OCI-LY7 (cell line): ENCODE results near the gene ERP27. TPM values are rescaled to one million over a fixed set of nuclear protein-coding genes. Genes with fewer than 3 reads are reported as not detected.

Source experiments
- BruUV-seq: library from RNA; stranded (reverse); fragments of 400-500 nt; replicated peaks from 2 replicates; lab custom pipeline; 2021; lab: Mats Ljungman, UMichigan
- CTCF ChIA-PET: fragments of 300-600 bp; sonication (Branson Sonifier 250); formaldehyde crosslinking; loops from one replicate; lab custom pipeline; 2022; ENCODE audit warnings: antibody characterized with exemption; ENCODE audit not compliant: unreplicated experiment; lab: Charles Lee
- POLR2A ChIA-PET: fragments of 300-600 bp; sonication (Branson Sonifier 250); formaldehyde crosslinking; loops from one replicate; lab custom pipeline; 2022; ENCODE audit warnings: antibody characterized with exemption; lab: Charles Lee
- DNase-seq: peaks from one replicate; pipeline ENCODE4 v3.0.0-alpha.2; 2015; ENCODE audit warnings: low spot score
- H2AFZ ChIP-seq: fragments of 200-600 bp; sonication (generic), shearing (Covaris generic); 2 replicates; pipeline ENCODE4 v1.6.1; 2014; ENCODE audit warnings: mild to moderate bottlenecking, antibody characterized with exemption, low read length, moderate library complexity
- H3K27ac ChIP-seq: fragments of 200-600 bp; sonication (generic); 2 replicates; pipeline ENCODE4 v1.5.1; 2014; ENCODE audit warnings: mixed run types, low read depth, mild to moderate bottlenecking, moderate library complexity, low read length, inconsistent platforms; ENCODE audit not compliant: poor library complexity, severe bottlenecking
- H3K36me3 ChIP-seq: fragments of 200-600 bp; sonication (generic); 2 replicates; pipeline ENCODE4 v1.6.1; 2014; ENCODE audit warnings: mild to moderate bottlenecking, antibody characterized with exemption, low read length, moderate library complexity, mixed read lengths; ENCODE audit not compliant: insufficient read depth
- H3K4me1 ChIP-seq: fragments of 200-600 bp; sonication (generic); 2 replicates; pipeline ENCODE4 v1.5.1; 2014; ENCODE audit warnings: mild to moderate bottlenecking, low read length; ENCODE audit not compliant: insufficient read depth, poor library complexity, severe bottlenecking
- H3K4me2 ChIP-seq: fragments of 200-600 bp; sonication (generic); 2 replicates; pipeline ENCODE4 v1.6.1; 2014; ENCODE audit warnings: mild to moderate bottlenecking, low read length
- H3K4me3 ChIP-seq: fragments of 200-600 bp; sonication (generic); 2 replicates; pipeline ENCODE4 v1.5.1; 2014; ENCODE audit warnings: mild to moderate bottlenecking, low read depth, low read length; ENCODE audit not compliant: poor library complexity, severe bottlenecking
- H3K79me2 ChIP-seq: fragments of 200-600 bp; sonication (generic); 2 replicates; pipeline ENCODE4 v1.6.1; 2016; ENCODE audit warnings: low read depth, mild to moderate bottlenecking, low read length, moderate library complexity, mixed read lengths; ENCODE audit not compliant: insufficient read depth
- H3K9me2 ChIP-seq: fragments of 200-600 bp; sonication (generic); 2 replicates; pipeline ENCODE4 v1.6.1; 2016; ENCODE audit warnings: mild to moderate bottlenecking, low read length, mixed read lengths; ENCODE audit not compliant: insufficient read depth
- H3K9me3 ChIP-seq: fragments of 200-600 bp; sonication (generic); 2 replicates; pipeline ENCODE4 v1.6.1; 2014; ENCODE audit warnings: mild to moderate bottlenecking, mixed run types, low read length, mixed read lengths
- H4K20me1 ChIP-seq: fragments of 200-600 bp; sonication (generic); 2 replicates; pipeline ENCODE4 v1.6.1; 2014; ENCODE audit warnings: mild to moderate bottlenecking, antibody characterized with exemption, low read length, moderate library complexity, mixed read lengths; ENCODE audit not compliant: insufficient read depth
- EZH2phosphoT487 ChIP-seq: fragments of 200-600 bp; sonication (generic); IDR thresholded peaks from 2 replicates; pipeline ENCODE4 v1.6.1; 2018; ENCODE audit warnings: low read depth, borderline replicate concordance, mild to moderate bottlenecking, mixed run types, antibody characterized with exemption, low read length, moderate library complexity, mixed read lengths
- intact Hi-C: fragments of 100-400 bp; cut with micrococcal nuclease; formaldehyde crosslinking; loops from one replicate; pipeline ENCODE4 v1.10.0; 2022; ENCODE audit not compliant: unreplicated experiment
- total RNA-seq, 2 experiments: library from RNA; depleted of rRNA in 1 of 2; stranded (reverse); fragments of >200 nt in 1 of 2; shearing (Covaris generic) in 1 of 2; gene quantifications; 2 replicates each; pipeline ENCODE4 v1.2.3, GENCODE V29; 2014 to 2022
- TF ChIP-seq, protein P1 (sequence below): fragments of 200-600 bp; sonication (generic); conservative IDR thresholded peaks from 2 replicates; pipeline ENCODE4 v1.5.1; 2014; ENCODE audit warnings: mild to moderate bottlenecking, antibody characterized with exemption, low read length, moderate library complexity, mixed read lengths

The ERP27 gene
- total RNA-seq, 2 experiments from 2014 or later, result 1.7 to 1.9 TPM

GRCh38 chr12:14972816-14973215 is 34.5 kb upstream of the ERP27 start, which contains the start of gene PDE6H:
TSS of gene PDE6H (plus strand) at chr12:14973042. CDS start at chr12:14978013, 4,971 bp downstream.
- Histone ChIP-seq H3K9me2 (no peaks in the 10 kb centered on the region), H3K79me2 (no peaks in the 10 kb centered on the region), H3K4me1 (peaks cover 7% of the 10 kb centered on the region), H3K27ac (no peak within 1 kb of the TSS), H4K20me1 (no peaks in the 10 kb centered on the region), H2AFZ (no peak within 1 kb of the TSS), H3K4me2 (no peak within 1 kb of the TSS), H3K4me3 (no peak within 1 kb of the TSS), H3K9me3 (no peaks in the 10 kb centered on the region), H3K36me3 (no peaks in the 10 kb centered on the region)
- BruUV-seq, result no TSS peak
- TF ChIP-seq, protein P1, sequence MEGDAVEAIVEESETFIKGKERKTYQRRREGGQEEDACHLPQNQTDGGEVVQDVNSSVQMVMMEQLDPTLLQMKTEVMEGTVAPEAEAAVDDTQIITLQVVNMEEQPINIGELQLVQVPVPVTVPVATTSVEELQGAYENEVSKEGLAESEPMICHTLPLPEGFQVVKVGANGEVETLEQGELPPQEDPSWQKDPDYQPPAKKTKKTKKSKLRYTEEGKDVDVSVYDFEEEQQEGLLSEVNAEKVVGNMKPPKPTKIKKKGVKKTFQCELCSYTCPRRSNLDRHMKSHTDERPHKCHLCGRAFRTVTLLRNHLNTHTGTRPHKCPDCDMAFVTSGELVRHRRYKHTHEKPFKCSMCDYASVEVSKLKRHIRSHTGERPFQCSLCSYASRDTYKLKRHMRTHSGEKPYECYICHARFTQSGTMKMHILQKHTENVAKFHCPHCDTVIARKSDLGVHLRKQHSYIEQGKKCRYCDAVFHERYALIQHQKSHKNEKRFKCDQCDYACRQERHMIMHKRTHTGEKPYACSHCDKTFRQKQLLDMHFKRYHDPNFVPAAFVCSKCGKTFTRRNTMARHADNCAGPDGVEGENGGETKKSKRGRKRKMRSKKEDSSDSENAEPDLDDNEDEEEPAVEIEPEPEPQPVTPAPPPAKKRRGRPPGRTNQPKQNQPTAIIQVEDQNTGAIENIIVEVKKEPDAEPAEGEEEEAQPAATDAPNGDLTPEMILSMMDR, result no peak
- no peak for TF ChIP-seq EZH2phosphoT487
- CTCF ChIA-PET, result no interaction called here
- POLR2A ChIA-PET, result interaction anchor here (0.6 to 4.4 kb wide), 6 partner anchors 10 to 731 kb away, joined by 4 to 14 read pairs (median 5); partner anchors contain the start of gene ARHGDIB
- intact Hi-C loops, result no loop called here
- no peak for DNase-seq

GRCh38 chr12:14970473-14970872 is 32.1 kb upstream of the ERP27 start:
- Histone ChIP-seq H4K20me1 (no peaks in the 10 kb centered on the region), H3K36me3 (no peaks in the 10 kb centered on the region), H3K9me2 (no peaks in the 10 kb centered on the region), H3K9me3 (no peaks in the 10 kb centered on the region), H3K4me3 (no peak overlapping the region), H3K27ac (no peak overlapping the region), H3K4me1 (peaks cover 7% of the 10 kb centered on the region), H3K4me2 (no peak overlapping the region), H3K79me2 (no peaks in the 10 kb centered on the region), H2AFZ (no peak overlapping the region)
- no peak for DNase-seq
- TF ChIP-seq, protein P1, result no peak
- TF ChIP-seq EZH2phosphoT487, result no peak
- intact Hi-C loops, result no loop called here
- no TSS peak for BruUV-seq
- CTCF ChIA-PET, result no interaction called here
- POLR2A ChIA-PET, result interaction anchor here (1.0 kb wide), 1 partner anchor 10 kb away, joined by 4 read pairs; no protein-coding TSS in a partner anchor

DNA sequence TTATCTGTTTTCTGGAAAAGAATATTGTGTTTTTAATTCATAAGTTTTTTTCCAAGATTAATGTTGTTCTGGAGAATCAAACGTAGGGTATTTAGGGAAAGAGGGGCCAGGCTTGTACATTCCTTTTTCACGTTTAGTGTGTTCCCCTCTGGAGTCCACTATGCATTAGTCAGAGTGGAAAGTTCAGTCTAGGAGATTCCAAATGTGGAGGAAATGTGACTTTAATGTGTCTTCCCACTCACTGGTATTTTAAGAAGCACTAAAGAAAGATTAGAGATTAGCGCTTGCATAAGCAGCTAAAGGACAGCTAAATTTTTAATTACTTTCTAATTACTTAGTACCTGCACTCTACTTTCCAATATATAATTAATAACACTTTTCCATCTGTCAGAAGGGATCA is 30.1 kb upstream of the ERP27 start:
- ChIA-PET POLR2A (interaction anchor here (0.5 to 2.4 kb wide), 6 partner anchors 9 to 324 kb away, joined by 3 to 9 read pairs (median 4); no protein-coding TSS in a partner anchor), CTCF (no interaction called here)
- TF ChIP-seq EZH2phosphoT487, result no peak
- TF ChIP-seq, protein P1, result no peak
- no peak overlapping the region for H2AFZ ChIP-seq
- no peak for DNase-seq
- no peaks in the 10 kb centered on the region for H3K9me3 ChIP-seq
- H3K36me3 ChIP-seq, result no peaks in the 10 kb centered on the region
- H3K79me2 ChIP-seq, result no peaks in the 10 kb centered on the region
- BruUV-seq, result no TSS peak
- H3K4me2 ChIP-seq, result no peak overlapping the region
- intact Hi-C loops, result loop anchor here (10.0 kb wide), 1 partner anchor 354 kb away; no protein-coding TSS in a partner anchor
- peaks cover 14% of the 10 kb centered on the region for H3K4me1 ChIP-seq
- no peak overlapping the region for H3K4me3 ChIP-seq
- no peak overlapping the region for H3K27ac ChIP-seq
- no peaks in the 10 kb centered on the region for H3K9me2 ChIP-seq
- no peaks in the 10 kb centered on the region for H4K20me1 ChIP-seq
